HG02588 (cell line): ENCODE data around the gene RTEL1.
A peak's percentile ranks its signal among the peaks of the same experiment; 100 is the strongest.
"Not testable (repeated sequence)": the region's sequence is repeated elsewhere in the genome, so short reads cannot be mapped to it uniquely, and the experiment has no call there.

Experiments
- ATAC-seq: cut with Tn5 transposase; IDR thresholded peaks from one replicate; pipeline ENCODE4 v1.9.1; 2021; ENCODE audit warnings: mild to moderate bottlenecking, moderate library complexity; ENCODE audit not compliant: unreplicated experiment

Gene RTEL1

GRCh38 chr20:63627751-63628245 is 30.3 kb upstream of the RTEL1 start:
- ATAC-seq, result no peak

DNA sequence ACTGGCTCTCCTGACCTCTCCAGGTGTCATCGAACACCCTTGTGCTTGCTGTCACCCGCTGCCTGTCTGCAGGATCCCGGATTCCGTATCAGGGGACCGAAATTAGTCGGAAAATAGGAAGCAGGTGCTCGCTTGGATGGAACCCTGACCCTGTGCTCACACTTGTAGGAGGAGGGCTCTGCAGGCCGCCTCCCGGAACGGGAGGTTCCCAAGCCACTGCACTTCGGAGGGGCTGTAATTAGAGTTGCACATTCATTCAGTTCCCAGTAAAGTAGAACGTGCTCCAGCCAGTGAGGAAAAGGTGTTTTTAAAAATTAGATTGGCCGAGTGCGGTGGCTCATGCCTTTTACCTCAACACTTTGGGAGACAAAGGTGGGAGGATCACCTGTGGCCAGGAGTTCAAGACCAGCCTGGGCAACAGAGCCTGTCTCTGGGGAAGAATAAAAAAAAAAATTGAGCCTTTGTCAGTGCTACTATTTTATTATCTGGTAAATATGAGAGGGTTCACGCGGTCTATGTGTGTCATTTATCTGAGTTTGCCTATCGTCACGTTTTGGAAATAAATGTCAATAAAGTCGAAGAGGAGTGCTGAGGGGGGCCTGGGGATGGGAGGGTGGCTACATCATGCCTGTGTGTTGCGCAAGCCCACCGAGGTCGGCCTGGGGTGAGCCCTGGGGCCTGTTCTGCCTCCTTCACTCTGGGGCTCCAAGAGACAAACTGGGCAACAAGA is 29.7 kb upstream of the RTEL1 start:
- ATAC-seq, result no peak

GRCh38 chr20:63630956-63631355 is 27.2 kb upstream of the RTEL1 start:
- not testable (repeated sequence) for ATAC-seq

DNA sequence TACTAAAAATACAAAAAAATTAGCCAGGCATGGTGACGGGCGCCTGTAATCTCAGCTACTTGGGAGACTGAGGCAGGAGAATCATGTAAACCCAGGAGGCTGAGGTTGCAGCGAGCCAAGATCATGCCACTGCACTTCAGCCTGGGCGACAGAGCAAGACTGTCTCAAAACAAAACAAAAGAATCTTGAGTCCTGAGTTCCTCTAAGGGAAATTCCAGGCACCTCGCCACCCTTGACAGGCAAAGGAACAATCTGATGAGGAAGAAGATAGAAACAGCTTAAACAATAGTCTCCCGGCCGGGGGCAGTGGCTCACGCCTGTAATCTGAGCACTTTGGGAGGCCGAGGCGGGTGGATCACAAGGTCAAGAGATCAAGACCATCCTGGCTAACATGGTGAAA is 26.7 kb upstream of the RTEL1 start:
- not testable (repeated sequence) for ATAC-seq

DNA sequence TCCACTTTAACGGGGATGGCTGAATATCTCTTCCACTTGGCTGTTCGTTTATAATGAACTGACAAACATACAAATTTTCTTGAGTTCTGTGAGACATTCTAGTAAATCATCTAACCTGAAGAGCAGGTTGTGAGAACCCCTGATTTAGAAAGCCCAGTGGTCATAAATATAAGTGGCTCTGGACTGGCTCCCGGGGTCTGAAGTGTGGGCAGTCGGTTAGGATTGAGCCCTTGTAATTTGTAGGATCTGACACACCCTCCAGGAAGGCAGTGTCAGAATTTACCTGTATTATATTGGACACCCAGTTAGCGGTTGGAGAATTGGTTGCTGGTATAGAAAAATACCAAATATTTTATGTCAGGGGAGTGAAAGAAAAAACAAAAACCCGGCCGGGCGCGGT is 24.4 kb upstream of the RTEL1 start:
- ATAC-seq, result no peak

DNA sequence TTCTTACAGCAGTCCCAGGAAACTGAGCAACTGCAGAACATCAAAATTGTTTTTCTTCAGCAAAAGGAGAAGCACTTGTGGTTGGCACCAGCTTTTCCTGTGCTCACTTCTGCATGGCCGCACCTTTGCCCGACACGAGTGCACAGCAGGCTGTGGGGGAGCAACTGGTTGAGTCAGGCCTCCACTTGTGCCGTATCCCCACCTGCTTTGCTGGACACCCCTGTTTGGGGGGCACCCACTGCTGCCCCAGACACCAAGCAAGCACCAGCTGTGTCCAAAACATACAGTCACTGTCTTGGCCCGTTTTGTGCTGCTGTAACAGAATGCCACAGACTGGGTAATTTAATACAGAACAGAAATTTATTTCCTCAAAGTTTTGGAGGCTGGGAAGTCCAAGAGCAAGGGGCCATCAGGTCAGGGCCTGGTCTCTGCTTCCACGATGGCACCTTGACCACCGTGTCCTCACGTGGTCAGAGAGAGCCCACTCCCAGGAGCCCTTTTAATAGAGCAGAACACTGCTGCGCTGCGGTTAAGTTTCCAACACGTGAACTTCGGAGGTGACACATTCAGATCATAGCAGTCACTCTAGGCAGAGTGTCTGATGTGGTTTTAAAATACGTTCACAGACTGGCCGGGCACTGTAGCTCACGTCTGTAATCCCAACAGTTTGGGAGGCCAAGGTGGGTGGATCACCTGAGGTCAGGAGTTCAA is 22.5 kb upstream of the RTEL1 start:
- ATAC-seq, result no peak

DNA sequence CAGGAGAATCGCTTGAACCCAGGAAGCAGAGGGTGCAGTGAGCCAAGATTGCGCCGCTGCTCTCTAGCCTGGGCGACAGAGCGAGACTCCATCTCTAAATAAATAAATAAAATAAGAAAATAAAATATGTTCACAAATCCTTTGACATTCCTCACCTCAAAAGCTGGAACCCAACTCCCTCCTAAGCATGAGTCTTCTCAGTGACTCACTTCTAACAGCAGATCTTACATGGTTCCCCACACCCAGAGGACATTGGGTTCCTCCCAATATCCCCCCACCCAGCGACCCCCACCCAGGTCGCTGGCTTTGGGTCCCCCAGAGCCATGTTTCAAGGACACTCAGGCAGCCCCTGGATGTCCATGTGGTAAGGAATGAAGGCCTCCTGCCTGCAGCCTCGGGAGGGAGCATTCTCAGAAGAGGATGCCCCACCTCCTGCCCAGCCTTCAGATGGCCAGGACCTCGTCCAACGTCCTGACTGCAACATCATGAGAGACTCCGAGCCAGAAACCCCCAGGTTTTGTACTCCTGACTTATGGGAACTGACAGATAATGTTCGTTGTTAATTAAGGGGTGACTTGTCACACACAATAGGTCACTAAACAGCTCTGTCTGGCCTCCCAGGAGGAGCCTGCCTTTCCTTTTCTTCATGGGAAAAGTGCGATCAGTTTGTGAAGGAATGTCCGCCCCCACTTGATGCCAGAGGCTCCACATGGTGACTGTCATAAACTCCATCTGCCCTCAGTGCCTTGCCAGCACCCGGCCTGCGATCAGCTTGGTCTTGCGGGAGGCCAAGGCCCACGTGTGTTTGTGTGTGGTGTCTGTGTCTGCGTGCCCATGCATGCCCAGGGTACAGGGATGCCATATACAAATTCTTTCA is 21.1 kb upstream of the RTEL1 start:
- no peak for ATAC-seq

DNA sequence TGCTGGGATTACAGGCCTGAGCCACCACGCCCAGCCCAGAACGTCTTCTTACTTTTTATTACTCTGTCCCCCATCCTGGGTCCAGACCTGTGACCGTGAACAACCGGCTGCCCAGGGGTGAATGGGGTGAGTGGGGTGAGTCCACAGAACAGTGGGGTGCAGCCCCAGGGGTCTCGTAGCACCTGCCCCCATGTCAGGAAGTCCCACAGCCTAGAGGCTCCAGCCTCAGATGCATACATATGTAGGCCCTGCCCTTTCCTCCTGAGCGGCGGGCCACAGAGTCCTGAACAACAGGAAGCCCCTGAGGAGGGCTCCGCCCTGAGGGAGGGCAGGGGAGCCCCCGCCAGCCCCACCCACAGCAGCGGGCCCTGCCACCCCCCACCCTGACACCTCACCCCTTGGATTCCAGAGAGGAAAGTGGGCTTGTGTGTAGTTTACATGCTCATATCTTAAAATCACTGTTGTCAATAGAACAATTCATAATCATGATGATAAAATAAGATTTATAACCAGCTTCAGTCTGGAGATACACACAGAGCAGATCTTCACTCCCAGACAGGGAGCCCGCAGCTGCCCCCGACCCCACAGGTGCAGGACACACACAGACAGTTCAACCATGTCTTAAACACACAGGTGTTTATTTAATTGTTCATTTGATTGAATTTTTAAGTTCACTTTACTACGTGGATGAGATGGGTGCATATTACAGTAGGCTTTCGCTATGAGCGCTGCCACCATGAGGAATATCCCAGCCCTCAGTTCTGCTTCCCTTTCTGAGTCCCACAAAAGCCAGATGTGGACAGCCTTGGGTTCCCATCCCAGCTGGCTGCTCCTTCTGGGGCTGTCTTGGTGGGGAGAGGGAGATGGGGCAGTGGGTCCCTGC is 18.8 kb upstream of the RTEL1 start:
- no peak for ATAC-seq

GRCh38 chr20:63640086-63640485 is 18.0 kb upstream of the RTEL1 start:
- ATAC-seq, result no peak

GRCh38 chr20:63640686-63641085 is 17.4 kb upstream of the RTEL1 start:
- not testable (repeated sequence) for ATAC-seq

DNA sequence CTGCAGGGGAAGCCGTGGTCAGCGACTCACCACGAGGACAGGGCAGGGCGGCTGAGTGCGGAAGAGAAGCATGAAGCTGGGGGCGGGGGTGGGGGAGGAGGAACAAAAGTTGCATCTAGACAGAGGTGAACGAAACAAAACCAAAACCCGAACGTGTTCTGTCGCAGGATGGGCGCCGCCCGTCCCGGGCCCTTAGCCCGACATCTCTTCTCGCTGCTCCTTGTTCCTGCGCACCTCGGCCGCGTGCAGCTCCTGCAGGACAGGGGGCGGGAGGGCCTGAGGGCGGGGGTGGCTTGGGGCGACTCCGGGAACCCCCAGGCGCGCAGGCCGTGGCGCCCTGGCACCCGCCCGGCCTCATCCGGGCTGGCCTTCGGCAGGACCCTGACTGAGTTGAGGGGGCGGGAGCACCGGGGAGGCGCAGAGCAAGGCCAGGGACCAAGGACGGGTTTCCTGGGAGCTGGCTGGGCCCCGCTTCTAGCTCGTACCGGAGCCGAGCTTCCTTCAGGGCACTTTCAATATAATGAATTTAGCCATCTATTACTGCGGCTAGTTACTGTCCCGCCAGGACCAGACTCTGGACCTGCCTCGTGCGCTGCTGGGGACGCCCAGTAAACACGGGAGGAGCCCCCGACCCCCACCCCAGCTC is 16.8 kb upstream of the RTEL1 start:
- ATAC-seq, result peak; percentile 24

DNA sequence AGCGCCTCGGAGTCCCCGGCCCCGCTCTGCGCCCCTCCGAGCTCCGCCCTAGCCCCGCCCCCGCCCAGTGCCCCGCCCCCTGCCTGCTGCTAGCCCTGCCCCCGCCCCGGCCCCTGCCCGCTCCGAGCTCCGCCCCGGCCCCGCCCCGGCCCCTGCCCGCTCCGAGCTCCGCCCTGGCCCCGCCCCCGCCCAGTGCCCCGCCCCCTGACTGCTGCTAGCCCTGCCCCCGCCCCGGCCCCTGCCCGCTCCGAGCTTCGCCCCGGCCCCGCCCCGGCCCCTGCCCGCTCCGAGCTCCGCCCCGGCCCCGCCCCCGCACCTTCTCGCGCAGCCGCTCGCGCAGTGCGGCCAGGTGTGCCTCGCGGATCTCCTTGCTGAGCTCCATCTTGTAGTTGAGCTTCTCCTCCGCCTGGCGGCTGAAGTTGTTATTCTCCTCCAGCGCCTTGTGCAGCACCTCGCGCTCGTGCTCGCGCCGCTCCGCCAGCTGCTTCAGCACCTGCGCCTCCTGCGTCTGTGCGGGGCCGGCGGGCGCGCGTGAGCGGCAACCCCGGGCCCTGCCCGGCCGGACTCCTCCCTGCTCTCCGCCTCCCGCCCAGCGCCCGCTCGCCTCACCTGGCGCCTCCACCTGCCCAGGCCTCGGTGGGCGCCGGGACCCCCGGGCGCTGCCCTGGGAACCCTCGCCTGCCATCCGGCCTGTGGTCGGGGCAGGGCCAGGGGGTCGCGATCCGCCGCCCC is 16.2 kb upstream of the RTEL1 start:
- peak; percentile 62 for ATAC-seq

- ATAC-seq, result no peak
Observed at GRCh38 chr20:63642527-63643247, 15.4 kb upstream of the RTEL1 start.

GRCh38 chr20:63643499-63643898 is 14.6 kb upstream of the RTEL1 start:
- no peak for ATAC-seq

- ATAC-seq, result no peak
Observed at GRCh38 chr20:63643946-63644345, 14.2 kb upstream of the RTEL1 start.

DNA sequence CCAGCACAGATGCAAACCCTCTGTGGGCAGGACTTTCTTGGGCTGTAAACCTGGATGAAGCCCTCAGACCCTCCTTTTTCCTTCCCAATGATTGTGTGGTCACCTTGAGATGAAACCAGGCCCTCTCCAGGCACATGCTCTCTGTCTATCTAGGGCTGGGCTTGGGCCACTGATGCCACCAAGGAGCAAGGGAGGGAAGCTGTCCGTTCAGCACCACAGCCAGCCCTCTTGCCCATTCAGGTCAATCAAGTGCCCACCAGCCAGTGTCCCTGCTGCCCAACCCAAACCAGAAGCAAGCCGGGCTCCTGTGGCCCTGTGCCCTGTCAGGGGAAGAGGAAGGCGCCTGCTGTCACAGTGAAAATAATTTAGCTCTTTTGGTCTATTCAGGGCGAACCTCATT is 12.9 kb upstream of the RTEL1 start:
- no peak for ATAC-seq

DNA sequence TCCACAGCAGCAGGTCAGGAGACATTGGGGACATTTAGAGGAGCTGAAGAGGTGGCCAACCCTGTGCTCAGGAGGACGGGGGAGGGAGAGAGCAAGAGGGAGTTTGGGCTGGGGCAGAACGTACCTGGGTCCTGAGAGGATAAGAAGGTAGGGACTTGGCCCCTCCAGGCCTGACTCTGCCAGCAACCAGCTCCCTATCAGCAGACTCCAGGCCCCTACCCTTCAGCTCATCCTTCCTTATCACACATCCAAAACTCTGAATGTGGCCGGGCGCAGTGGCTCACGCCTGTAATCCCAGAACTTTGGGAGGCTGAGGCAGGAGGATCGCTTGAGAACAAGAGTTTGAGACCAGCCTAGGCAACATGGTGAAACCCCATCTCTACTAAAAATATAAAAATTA is 9.9 kb upstream of the RTEL1 start:
- ATAC-seq, result no peak

DNA sequence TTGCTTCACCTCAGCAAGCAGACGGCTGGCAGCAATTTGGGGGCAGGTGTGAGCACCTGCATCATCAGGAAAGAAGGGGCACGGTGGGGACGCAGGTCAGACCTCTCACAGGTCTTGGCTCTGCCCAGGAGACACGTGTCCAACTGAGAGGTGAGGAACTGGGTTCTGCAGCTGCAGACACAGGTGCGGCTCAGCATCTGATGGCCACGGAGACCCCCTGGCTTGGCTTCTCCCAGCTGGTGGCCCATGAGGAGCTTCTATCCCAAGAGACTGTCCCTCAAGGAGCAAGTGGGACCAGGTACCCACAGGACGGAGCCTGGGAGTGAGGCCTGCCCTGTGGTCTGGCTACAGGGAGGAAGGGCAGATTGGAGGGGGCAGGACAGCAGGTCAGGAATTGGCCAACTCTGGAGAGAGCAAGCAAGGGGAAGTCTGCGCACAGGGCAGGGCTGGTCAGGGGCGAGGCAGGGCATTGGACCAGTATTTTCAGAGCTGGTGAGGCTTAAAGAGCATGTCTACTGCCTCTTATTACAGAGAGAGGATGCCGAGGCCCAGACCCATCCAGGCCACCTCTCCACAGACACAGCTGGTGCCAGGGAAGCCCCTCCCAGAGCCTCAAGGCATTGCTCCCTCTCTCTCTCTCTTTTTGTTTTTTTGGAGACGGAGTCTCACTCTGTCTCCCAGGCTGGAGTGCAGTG is 9.1 kb upstream of the RTEL1 start:
- no peak for ATAC-seq
